ENCODE measurements around the gene HEATR5B. TPM values are rescaled to one million over a fixed set of nuclear protein-coding genes. Genes with fewer than 3 reads are reported as not detected.

Gene HEATR5B
- total RNA-seq, 4 donors from 2014 or later = 29.9 to 33.7 (median 31.1) TPM

DNA sequence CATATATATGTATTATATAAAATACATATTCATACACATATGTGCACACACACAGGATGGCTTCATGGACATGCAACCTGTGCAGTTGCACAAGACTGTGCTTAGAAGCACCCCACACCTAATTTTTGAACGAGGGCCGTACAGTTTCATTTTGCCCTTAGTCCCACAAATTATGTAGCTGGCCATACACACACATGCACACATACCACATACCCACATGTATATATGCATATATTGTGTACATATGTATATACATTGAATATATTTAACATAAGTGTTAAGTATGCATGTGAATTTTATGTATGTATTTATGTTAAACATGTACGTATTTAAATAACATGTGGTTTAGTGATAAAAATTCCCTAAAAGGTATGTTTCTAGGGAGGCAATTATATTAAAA, 18.4 kb upstream of the HEATR5B start:
- no peak overlapping the region for H3K4me3 ChIP-seq (ENCODE audit: low read depth, poor library complexity, severe bottlenecking)
- no peak for TF ChIP-seq POLR2A (IDR thresholded peaks at IDR 0.05)
- TF ChIP-seq, protein P1, sequence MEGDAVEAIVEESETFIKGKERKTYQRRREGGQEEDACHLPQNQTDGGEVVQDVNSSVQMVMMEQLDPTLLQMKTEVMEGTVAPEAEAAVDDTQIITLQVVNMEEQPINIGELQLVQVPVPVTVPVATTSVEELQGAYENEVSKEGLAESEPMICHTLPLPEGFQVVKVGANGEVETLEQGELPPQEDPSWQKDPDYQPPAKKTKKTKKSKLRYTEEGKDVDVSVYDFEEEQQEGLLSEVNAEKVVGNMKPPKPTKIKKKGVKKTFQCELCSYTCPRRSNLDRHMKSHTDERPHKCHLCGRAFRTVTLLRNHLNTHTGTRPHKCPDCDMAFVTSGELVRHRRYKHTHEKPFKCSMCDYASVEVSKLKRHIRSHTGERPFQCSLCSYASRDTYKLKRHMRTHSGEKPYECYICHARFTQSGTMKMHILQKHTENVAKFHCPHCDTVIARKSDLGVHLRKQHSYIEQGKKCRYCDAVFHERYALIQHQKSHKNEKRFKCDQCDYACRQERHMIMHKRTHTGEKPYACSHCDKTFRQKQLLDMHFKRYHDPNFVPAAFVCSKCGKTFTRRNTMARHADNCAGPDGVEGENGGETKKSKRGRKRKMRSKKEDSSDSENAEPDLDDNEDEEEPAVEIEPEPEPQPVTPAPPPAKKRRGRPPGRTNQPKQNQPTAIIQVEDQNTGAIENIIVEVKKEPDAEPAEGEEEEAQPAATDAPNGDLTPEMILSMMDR (IDR thresholded peaks at IDR 0.05) = no peak
- DNase-seq (ENCODE audit: low spot score in 2 of 2) = no peak
- WGBS, 2 donors = 91 to 94% methylated on average over 3 of the region's 3 CpGs
- intact Hi-C loops (cut with DNase I; ENCODE audit: low total_unique reads) = no loop called here

GRCh38 chr2:37100054-37100453, 15.9 kb upstream of the HEATR5B start:
- no peak overlapping the region for H3K4me3 ChIP-seq (ENCODE audit: low read depth, poor library complexity, severe bottlenecking)
- 52 to 54% methylated on average over 1 of the region's 1 CpG for WGBS, 2 donors
- TF ChIP-seq POLR2A (IDR thresholded peaks at IDR 0.05) = no peak
- TF ChIP-seq, protein P1 (IDR thresholded peaks at IDR 0.05) = no peak
- intact Hi-C loops (cut with DNase I; ENCODE audit: low total_unique reads) = no loop called here
- DNase-seq (ENCODE audit: low spot score in 2 of 2) = no peak

- H3K4me3 ChIP-seq (ENCODE audit: low read depth, poor library complexity, severe bottlenecking) = no peak overlapping the region
- DNase-seq (ENCODE audit: low spot score in 2 of 2) = no peak
- WGBS, 2 donors = 94% methylated on average over 4 of the region's 4 CpGs
- intact Hi-C loops (cut with DNase I; ENCODE audit: low total_unique reads) = no loop called here
- TF ChIP-seq, protein P1 (IDR thresholded peaks at IDR 0.05) = no peak
- TF ChIP-seq POLR2A (IDR thresholded peaks at IDR 0.05) = no peak
These were observed 14.4 kb upstream of the HEATR5B start for GRCh38 chr2:37098416-37099118.

- TF ChIP-seq, protein P1 (IDR thresholded peaks at IDR 0.05) = no peak
- no peak for TF ChIP-seq POLR2A (IDR thresholded peaks at IDR 0.05)
- intact Hi-C loops (cut with DNase I; ENCODE audit: low total_unique reads) = no loop called here
- WGBS, 2 donors = 96 to 97% methylated on average over 1 of the region's 1 CpG
- DNase-seq (ENCODE audit: low spot score in 2 of 2) = no peak
- H3K4me3 ChIP-seq (ENCODE audit: low read depth, poor library complexity, severe bottlenecking) = no peak overlapping the region
These were observed 12.4 kb upstream of the HEATR5B start for GRCh38 chr2:37096568-37096967.

- TF ChIP-seq POLR2A (IDR thresholded peaks at IDR 0.05) = no peak
- TF ChIP-seq, protein P1 (IDR thresholded peaks at IDR 0.05) = no peak
- WGBS, 2 donors = 78 to 83% methylated on average over 5 of the region's 5 CpGs
- intact Hi-C loops (cut with DNase I; ENCODE audit: low total_unique reads) = no loop called here
- no peak for DNase-seq (ENCODE audit: low spot score in 2 of 2)
- H3K4me3 ChIP-seq (ENCODE audit: low read depth, poor library complexity, severe bottlenecking) = no peak overlapping the region
These were observed 7.7 kb upstream of the HEATR5B start for GRCh38 chr2:37091873-37092272.

GRCh38 chr2:37090019-37090477, 5.9 kb upstream of the HEATR5B start:
- no peak for DNase-seq (ENCODE audit: low spot score in 2 of 2)
- intact Hi-C loops (cut with DNase I; ENCODE audit: low total_unique reads) = no loop called here
- 83 to 85% methylated on average over 4 of the region's 4 CpGs for WGBS, 2 donors
- TF ChIP-seq, protein P1 (IDR thresholded peaks at IDR 0.05) = no peak
- TF ChIP-seq POLR2A (IDR thresholded peaks at IDR 0.05) = no peak
- H3K4me3 ChIP-seq (ENCODE audit: low read depth, poor library complexity, severe bottlenecking) = no peak overlapping the region

Data from lower leg skin (tissue), 4 donors.